ENCODE results near the gene STAT4.

STAT4 gene

GRCh38 chr2:191145769-191146471 lies 4.9 kb downstream of the STAT4 start:
- DNase-seq (ENCODE audit: low spot score): no peak

- DNase-seq (ENCODE audit: low spot score): no peak
These were observed 6.6 kb downstream of the STAT4 start for GRCh38 chr2:191144217-191144616.

- no peak for DNase-seq (ENCODE audit: low spot score)
These were observed 7.0 kb downstream of the STAT4 start for GRCh38 chr2:191143791-191144190.

- no peak for DNase-seq (ENCODE audit: low spot score)
These were observed 21.9 kb downstream of the STAT4 start for GRCh38 chr2:191128911-191129304.

- DNase-seq (ENCODE audit: low spot score): peak; percentile 41
These were observed 22.5 kb downstream of the STAT4 start for GRCh38 chr2:191128172-191128910.

GRCh38 chr2:191127235-191127634 lies 23.6 kb downstream of the STAT4 start:
- DNase-seq (ENCODE audit: low spot score): no peak

- peak; percentile 39 for DNase-seq (ENCODE audit: low spot score)
These were observed 24.3 kb downstream of the STAT4 start for GRCh38 chr2:191126386-191127085.

GRCh38 chr2:191125646-191126045 lies 25.1 kb downstream of the STAT4 start:
- no peak for DNase-seq (ENCODE audit: low spot score)

- DNase-seq (ENCODE audit: low spot score): no peak
These were observed 28.0 kb downstream of the STAT4 start for GRCh38 chr2:191122638-191123294.

- DNase-seq (ENCODE audit: low spot score): no peak
These were observed 33.5 kb downstream of the STAT4 start for GRCh38 chr2:191117341-191117740.

GRCh38 chr2:191115804-191116203 lies 35.0 kb downstream of the STAT4 start:
- peak; percentile 37 for DNase-seq (ENCODE audit: low spot score)

- peak; percentile 88 for DNase-seq (ENCODE audit: low spot score)
These were observed 35.4 kb downstream of the STAT4 start for GRCh38 chr2:191115391-191115790.

- peak; percentile 74 for DNase-seq (ENCODE audit: low spot score)
These were observed 36.3 kb downstream of the STAT4 start for GRCh38 chr2:191114403-191114886.

- peak; percentile 31 for DNase-seq (ENCODE audit: low spot score)
These were observed 37.0 kb downstream of the STAT4 start for GRCh38 chr2:191113761-191114160.

- no peak for DNase-seq (ENCODE audit: low spot score)
These were observed 38.3 kb downstream of the STAT4 start for GRCh38 chr2:191112448-191112901.

GRCh38 chr2:191109888-191110287 lies 40.9 kb downstream of the STAT4 start:
- no peak for DNase-seq (ENCODE audit: low spot score)

- DNase-seq (ENCODE audit: low spot score): no peak
These were observed 42.5 kb downstream of the STAT4 start for GRCh38 chr2:191108331-191108730.

GRCh38 chr2:191105082-191105481 lies 45.7 kb downstream of the STAT4 start:
- DNase-seq (ENCODE audit: low spot score): no peak

- DNase-seq (ENCODE audit: low spot score): peak; percentile 34
These were observed 47.0 kb downstream of the STAT4 start for GRCh38 chr2:191103774-191104173.

- no peak for DNase-seq (ENCODE audit: low spot score)
These were observed 50.6 kb downstream of the STAT4 start for GRCh38 chr2:191100216-191100615.

- no peak for DNase-seq (ENCODE audit: low spot score)
These were observed 63.5 kb downstream of the STAT4 start for GRCh38 chr2:191087311-191087710.

- DNase-seq (ENCODE audit: low spot score): no peak
These were observed 64.1 kb downstream of the STAT4 start for GRCh38 chr2:191086706-191087105.

All from CD4-positive, alpha-beta T cell treated with Interleukin-15 for 4 hours (primary cell).